GM19240 (cell line): Measurements from ENCODE around the gene IFT172.
"Not testable (repeated sequence)": the region's sequence is repeated elsewhere in the genome, so short reads cannot be mapped to it uniquely, and the experiment has no call there.

ENCODE experiments used
- DNase-seq: peaks from one replicate; pipeline ENCODE4 v3.0.0; 2011; ENCODE audit warnings: low spot score; ENCODE audit not compliant: insufficient read length

The IFT172 gene

DNA sequence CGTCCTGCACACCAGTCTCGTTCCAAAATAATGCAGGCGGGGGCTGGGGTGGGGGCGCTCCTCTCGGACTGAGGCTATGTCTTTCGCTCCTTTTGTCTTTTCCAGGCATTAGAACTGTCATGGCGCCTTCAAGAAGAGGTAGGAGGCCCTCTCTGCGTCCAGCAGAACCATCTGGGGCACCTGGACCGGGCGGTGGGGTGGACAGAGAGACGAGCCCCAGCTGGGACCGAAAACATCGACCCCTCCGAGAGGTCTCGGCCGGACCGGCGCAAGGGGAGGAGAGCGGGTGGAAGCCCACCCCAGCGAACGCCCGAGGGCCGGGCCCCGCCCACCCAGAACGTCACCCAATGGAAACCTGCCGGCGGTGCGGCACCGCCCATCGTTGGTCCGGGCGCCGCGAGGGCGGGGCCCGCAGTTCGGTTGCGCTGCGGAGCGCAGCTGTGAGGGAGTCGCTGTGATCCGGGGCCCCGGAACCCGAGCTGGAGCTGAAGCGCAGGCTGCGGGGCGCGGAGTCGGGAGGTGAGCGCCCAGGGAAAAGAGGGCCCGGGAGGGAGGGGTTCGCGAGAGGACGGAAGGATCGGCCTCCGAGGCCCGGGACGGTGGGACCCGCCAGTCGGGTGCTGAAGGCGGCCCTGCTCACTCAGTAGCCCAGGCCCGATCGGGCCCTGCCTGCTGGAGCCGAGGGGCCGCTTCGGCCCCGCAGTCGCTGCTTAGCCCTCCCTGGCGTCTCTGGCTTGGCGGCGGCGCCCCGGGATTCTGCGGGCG lies 61.1 kb downstream of the IFT172 start, which contains the start of gene NRBP1:
TSS of gene NRBP1 (plus strand) at position 419 of the 765 bp plus-strand sequence. CDS start 4,643 bp downstream, outside the sequence.
- DNase-seq = peak; percentile 74

DNA sequence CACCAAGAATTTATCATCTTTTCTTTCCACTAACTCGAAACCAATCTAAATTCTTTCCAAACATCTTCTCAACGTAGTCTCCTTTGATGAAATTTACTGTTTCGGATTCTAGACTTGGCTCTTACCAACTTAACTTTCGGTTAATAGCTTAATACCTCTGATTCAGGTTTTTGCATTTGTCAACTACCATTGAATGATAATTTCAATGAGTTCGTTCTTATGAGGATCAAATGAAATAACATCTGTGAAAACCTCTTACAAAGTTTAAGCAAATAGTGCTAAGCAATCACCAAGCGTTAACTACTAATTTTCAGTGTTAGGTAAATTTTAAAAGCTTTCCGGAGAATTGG lies 61.7 kb downstream of the IFT172 start:
- no peak for DNase-seq

DNA sequence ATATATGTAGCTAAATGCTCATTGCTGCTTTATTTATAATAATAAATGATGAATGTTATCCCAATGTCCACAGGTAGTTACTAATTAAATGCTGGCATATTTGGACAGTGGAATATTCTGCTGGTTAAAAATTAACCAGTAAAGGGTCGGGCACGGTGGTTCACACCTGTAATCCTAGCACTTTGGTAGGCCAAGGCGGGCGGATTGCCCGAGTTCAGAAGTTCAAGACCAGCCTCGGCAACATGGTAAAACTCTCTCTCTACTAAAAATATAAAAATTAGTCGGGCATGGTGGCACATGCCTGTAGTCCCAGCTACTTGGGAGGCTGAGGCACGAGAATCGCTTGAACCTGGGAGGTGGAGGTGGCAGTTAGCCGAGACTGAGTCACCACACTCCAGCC lies 64.5 kb downstream of the IFT172 start:
- DNase-seq = not testable (repeated sequence)

DNA sequence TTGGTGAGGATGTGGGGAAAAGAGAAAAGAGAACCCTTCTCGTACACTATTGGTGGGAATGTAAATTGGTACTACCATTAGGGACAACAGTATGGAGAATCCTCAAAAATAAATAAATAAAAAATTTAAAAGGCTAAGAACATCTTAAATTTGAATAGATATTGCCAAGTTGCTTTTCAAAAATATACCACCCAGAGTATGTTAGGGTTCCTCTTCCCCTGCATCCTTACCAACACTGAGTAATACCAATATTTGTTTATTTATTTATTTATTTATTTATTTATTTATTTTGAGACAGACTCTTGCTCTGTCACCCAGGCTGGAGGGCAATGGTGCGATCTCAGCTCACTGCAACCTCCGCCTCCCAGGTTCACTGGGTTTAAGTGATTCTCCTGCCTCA lies 66.6 kb downstream of the IFT172 start:
- DNase-seq = no peak

DNA sequence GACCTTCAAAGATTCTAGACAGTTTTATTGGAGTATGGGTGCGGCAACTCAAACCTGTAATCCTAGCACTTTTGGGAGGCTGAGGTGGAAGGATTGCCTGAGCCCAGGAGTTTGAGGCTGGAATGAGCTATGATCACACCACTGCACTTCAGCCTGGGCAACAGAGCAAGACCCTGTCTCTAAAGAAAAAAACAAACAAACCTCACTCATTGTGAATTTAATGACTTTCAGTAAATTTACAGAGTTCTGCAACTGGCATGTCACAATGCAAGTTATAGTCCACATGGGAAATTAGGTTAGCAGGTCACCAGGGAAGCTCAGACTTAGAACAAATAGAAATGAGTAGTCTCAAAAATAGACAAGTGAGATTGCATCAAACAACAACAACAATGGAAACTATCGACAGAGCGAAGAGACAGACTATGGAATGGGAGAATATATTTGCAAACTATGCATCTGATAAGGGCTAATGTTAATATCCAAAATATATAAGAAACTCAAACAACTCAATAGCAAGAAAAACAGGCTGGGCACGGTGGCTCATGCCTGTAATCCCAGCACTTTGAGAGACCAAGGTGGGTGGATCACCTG lies 67.8 kb downstream of the IFT172 start:
- DNase-seq = no peak

DNA sequence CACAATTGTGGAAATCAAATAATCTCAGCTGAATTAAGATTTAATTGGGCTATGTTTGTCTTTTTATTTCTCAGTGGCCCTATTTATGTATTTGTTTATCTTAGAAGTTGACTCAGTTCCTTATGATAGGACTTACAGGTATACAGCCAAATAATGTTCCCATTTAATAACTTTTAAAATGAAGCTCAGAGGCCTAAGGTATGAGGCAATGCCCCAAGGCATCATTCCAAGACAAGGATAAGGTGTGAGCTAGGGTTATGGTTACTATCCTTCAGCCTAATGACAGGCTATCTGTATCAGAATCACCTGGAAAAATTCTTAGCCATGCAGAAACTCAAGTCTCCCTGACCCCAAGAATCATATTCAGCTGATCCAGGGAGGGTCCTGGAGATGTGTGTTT lies 68.5 kb downstream of the IFT172 start:
- no peak for DNase-seq

DNA sequence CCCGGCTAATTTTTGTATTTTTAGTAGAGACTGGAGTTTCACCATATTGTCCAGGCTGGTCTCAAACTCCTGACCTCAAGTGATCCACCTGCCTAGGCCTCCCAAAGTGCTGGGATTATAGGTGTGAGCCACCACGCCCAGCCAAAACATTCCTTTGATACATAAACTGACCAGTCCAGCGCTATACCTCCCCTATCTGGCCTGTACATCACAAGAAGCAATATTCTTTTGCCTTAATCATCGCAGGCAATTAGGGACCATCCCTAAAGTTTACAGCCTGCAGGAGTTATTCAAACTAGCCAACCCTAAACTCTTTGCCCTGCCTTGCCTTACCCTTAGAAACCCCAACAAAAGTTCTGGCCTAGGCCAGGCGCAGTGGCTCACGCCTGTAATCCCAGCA lies 73.4 kb downstream of the IFT172 start:
- no peak for DNase-seq

DNA sequence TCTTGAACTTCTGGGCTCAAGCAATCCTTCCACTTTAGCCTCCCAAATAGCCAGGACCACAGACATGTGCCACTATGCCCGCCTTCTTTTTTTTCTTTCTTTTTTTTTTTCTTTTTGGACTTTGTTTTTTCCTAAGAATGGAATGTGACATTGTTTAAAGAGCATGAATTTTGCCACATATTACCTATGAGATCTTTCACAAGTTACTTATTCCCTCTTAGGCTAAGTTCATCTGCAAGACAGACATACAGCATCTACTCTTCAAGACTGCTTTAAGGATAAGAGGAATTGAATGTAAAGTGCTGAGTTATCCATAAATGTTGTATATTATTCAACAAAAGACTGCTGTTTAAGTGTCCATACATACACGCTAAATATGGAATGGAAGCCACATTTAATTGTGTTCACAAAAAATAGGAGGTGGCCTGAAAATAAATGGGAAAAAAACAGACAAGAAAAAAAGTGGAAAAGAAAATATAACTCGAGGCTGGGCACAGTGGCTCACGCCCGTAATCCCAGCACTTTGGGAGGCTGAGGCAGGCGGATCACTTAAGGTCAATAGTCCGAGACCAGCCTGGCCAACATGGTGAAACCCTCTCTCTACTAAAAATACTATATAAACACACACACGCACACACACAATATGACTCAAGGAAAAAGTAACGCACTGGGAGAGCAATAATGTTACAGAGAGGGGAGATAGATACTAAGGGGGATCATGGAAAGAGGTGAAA lies 77.0 kb downstream of the IFT172 start:
- DNase-seq = no peak

DNA sequence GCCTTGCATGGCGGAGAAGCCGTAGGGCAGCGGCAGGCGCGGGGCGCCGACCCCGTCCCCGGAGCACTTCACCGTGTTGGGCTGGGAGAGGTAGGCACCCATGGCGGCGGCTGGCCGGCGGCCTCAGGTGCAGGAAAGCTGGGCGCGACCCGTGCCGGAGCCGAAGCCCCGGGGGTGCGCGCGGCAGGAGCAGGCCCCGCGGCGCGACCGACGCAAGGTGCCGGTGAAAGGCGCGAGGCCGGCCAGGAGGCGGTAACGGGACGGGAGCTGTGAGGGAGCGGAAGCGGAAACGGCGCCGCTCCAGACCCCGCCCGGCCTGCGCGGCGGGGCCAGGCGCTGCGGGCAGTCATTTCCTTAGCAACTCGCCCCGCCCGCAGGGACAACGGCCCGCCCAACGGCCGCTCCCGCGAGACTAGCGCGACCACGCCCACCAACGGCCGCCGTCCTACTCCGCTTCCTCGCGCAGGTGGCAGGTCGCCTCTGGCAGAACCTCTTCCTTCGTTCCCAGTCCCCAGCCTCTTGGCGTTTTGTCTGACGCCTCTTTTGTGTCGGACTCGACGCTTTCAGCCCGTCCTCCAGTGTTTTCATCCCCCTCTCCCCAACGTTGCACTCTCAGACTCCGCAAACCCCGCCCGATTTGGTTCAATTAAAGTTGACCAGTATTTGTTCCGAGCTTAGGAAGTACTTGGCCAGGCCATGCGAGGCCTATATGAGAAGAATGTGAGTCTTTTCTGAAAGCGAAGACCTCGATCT lies 80.0 kb downstream of the IFT172 start, which contains the start of gene PPM1G:
TSS of gene PPM1G (minus strand) at position 271 of the 753 bp plus-strand sequence. CDS start at position 102, 169 bp downstream.
- peak; percentile 84 for DNase-seq

DNA sequence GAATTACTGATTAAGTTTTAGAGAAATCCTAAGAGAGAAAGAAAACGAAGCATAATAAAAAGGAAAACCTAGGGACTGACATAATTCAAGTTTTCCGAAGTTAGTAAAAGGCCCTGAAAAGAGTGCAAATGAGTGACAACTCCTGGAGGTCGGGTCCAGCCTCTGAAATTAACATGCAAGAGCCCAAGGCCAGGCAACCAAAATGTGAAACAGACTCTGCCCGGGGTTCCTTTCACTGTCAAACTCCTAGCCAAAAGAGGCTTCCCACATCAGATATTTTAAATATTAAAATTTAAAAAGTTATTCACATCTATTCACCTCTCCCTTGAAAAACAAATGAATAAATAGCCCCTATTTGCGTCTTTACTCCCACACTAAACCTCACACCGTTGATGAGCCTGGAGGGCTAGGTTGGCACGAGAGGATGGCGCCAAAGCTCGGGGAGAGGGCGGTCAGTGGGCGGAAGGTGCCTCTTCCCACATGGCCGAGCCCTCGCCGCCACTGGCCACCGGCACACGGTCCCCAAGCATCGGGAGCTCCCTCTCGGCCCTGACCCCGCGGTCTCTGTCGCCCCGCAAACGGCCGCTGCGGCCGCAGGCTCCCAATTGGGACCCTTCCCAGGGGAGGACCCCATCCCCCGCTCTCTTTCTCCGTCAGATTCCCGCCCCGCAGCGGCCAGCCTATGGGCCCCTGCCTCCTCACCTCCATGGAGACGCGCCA lies 80.8 kb downstream of the IFT172 start:
- no peak for DNase-seq

DNA sequence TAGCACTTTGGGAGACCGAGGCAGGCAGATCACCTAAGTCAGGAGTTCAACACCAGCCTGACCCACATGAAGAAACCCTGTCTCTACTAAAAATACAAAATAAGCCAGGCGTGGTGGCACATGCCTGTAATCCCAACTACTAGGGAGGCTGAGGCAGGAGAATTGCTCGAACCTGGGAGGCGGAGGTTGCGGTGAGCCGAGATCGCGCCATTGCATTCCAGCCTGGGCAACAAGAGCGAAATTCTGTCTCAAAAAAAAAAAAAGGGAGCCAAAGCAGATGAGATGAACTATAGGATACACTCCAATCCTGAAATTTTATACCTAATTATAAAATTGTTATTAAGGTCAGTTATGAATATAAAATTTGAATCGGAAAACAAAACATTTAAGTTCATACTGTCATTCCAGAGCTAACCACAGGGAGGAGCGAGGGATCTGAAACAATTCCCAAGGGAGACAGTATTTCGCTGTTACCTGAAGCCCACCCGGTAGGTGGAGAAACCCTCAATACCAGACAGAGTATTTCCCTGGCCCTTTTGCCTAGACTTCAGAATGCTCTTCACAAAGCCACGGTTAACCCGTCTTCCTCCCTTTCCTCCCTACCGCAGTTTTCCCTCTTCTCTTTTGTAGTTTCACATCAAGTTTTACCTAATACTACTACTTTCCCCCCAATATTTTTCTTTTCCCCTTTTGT lies 81.6 kb downstream of the IFT172 start:
- DNase-seq = no peak

DNA sequence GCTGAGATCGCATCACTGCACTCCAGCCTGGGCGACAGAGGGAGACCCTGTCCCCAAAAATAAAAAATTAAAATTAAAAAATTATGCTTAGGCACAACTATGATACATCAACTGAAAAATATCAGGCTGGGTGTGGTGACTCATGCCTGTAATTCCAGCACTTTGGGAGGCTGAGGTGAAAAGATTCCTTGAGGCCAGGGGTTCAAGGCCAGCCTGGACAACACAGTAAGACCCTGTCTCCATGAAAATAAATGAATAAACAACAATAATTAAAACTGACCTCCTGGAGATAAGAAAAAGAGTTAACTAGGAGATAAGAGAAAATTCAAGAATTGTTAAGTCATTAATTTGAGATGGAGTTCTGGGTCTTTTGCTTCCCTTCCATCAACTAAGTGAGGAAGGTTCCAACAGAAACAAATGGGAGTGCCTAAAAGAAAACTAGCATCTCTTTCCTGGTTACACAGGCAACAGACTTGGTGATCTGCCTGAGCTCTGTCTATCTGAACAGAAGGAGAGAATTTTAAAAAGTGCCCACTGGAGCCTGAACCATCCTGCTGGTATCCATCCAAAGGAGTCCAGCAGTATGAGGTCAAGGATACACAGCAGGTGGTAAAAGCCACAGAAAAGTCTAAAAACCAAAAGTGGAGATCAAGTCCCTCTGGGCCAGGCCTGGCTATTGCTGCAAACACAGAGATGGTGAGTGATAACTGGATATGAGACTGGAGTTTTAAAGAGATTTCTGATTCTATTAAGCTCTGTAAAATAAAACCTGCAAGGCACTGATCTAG lies 89.0 kb downstream of the IFT172 start:
- no peak for DNase-seq

DNA sequence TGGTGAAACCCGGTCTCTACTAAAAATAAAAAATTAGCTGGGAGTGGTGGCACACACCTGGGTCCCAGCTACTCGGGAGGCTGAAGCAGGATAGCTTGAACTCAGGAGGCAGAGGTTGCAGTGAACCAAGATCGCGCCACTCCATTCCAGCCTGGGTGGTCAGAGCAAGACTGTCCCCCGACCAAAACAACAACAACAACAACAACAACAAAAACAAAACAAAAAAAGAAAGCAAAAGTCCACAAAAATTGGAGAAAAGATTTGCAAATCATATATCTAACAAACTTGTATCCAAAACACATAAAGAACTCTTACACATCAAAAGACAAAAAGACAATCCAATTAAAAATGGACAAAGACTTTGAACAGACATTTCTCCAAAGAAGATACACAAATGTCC lies 90.6 kb downstream of the IFT172 start:
- DNase-seq = no peak
